ENCODE data around the gene MYOZ1.

GRCh38 chr10:73644767-73645166 is 3.5 kb upstream of the MYOZ1 start:
- TF ChIP-seq CTCF (IDR thresholded peaks at IDR 0.05) (no peak), POLR2A (IDR thresholded peaks at IDR 0.05) (no peak)
